Fibroblast of lung (primary cell): Measurements from ENCODE around the gene SMIM5. TPM values are rescaled to one million over a fixed set of nuclear protein-coding genes. Genes with fewer than 3 reads are reported as not detected.

Experiments used
- DNase-seq, 2 donors: peaks; one replicate each; pipeline versions ENCODE4 v3.0.0 to v3.0.0-alpha.2; 2010; ENCODE audit warnings: low read depth in 2 of 2
- H2AFZ ChIP-seq: 2 replicates; pipeline ENCODE4 v1.5.1; 2012; ENCODE audit warnings: low read length, control low read depth, inconsistent platforms
- H3K27ac ChIP-seq: 2 replicates; pipeline ENCODE4 v1.5.1; 2011; ENCODE audit warnings: low read length, control low read depth; ENCODE audit not compliant: insufficient read depth
- H3K27me3 ChIP-seq: 2 replicates; pipeline ENCODE4 v1.5.1; 2011; ENCODE audit warnings: mild to moderate bottlenecking, low read length; ENCODE audit not compliant: control insufficient read depth, insufficient read depth
- H3K36me3 ChIP-seq: 2 replicates; pipeline ENCODE4 v1.5.1; 2011; ENCODE audit warnings: low read length; ENCODE audit not compliant: control insufficient read depth, insufficient read depth
- H3K4me1 ChIP-seq: 2 replicates; pipeline ENCODE4 v1.5.1; 2011; ENCODE audit warnings: low read length; ENCODE audit not compliant: control insufficient read depth, insufficient read depth; ENCODE audit errors: extremely low read depth
- H3K4me2 ChIP-seq: 2 replicates; pipeline ENCODE4 v1.5.1; 2011; ENCODE audit warnings: low read length, control low read depth; ENCODE audit not compliant: insufficient read depth; ENCODE audit errors: extremely low read depth
- H3K4me3 ChIP-seq, 4 experiments: fragments of 200-600 bp in 1 of 4; sonication (generic) in 1 of 4; replicated peaks in 1 of 4; 2 replicates each; pipeline ENCODE4 v1.5.1; 2011 to 2016; ENCODE audit warnings: low read length in 4 of 4, low read depth in 3 of 4, mild to moderate bottlenecking in 3 of 4, control low read depth in 2 of 4, inconsistent platforms in 1 of 4, mixed read lengths in 1 of 4; ENCODE audit not compliant: insufficient read depth in 1 of 4; ENCODE audit errors: control extremely low read depth in 1 of 4
- H3K79me2 ChIP-seq: 2 replicates; pipeline ENCODE4 v1.5.1; 2012; ENCODE audit warnings: mild to moderate bottlenecking, low read length, inconsistent platforms; ENCODE audit not compliant: control insufficient read depth, insufficient read depth
- H3K9ac ChIP-seq: 2 replicates; pipeline ENCODE4 v1.5.1; 2011; ENCODE audit warnings: mild to moderate bottlenecking, low read length, control low read depth; ENCODE audit not compliant: insufficient read depth
- H3K9me3 ChIP-seq: 2 replicates; pipeline ENCODE4 v1.5.1; 2012; ENCODE audit warnings: low read depth, low read length; ENCODE audit not compliant: control insufficient read depth, insufficient read depth
- H4K20me1 ChIP-seq: 2 replicates; pipeline ENCODE4 v1.5.1; 2011; ENCODE audit warnings: low read length; ENCODE audit not compliant: control insufficient read depth, insufficient read depth; ENCODE audit errors: extremely low read depth
- CTCF ChIP-seq, 2 donors: IDR thresholded peaks in 1 of 2; conservative IDR thresholded peaks in 1 of 2; 1 replicate in 1 of 2; 2 replicates in 1 of 2; pipeline ENCODE4 v1.5.1; 2011 to 2012; ENCODE audit warnings: low read length in 2 of 2, control low read depth in 1 of 2, inconsistent platforms in 1 of 2, low read depth in 1 of 2, mild to moderate bottlenecking in 1 of 2
- EZH2 ChIP-seq: IDR thresholded peaks from 2 replicates; pipeline ENCODE4 v1.5.1; 2012; ENCODE audit warnings: low read length, control low read depth, mild to moderate bottlenecking; ENCODE audit errors: missing control alignments
- polyA plus RNA-seq, 2 donors: library from polyadenylated mRNA; depleted of rRNA in 1 of 2; stranded (reverse) in 1 of 2; unstranded in 1 of 2; fragments of >200 nt; gene quantifications; 2 replicates each; pipeline ENCODE4 v1.2.1, GENCODE V29; 2011 to 2012; ENCODE audit warnings: missing spikeins in 1 of 2
- total RNA-seq: library from RNA; depleted of rRNA; stranded (reverse); fragments of >200 nt; gene quantifications from 2 replicates; pipeline ENCODE4 v1.2.1, GENCODE V29; 2014

The SMIM5 gene
- total and polyA plus RNA-seq, 2 donors (not counting 1 experiment from before 2014, with no cell fraction given): 0.05 to 0.17 TPM

GRCh38 chr17:75619506-75620431 is 13.5 kb upstream of the SMIM5 start:
- Histone ChIP-seq H4K20me1 (no peaks in the 10 kb centered on the region), H3K27ac (no peak overlapping the region), H3K27me3 (no peaks in the 10 kb centered on the region), H3K79me2 (no peaks in the 10 kb centered on the region), H3K4me3 (no peak overlapping the region), H3K9me3 (no peaks in the 10 kb centered on the region), H3K4me1 (no peaks in the 10 kb centered on the region), H3K9ac (no peak overlapping the region), H2AFZ (no peak overlapping the region), H3K36me3 (no peaks in the 10 kb centered on the region), H3K4me2 (no peak overlapping the region)
- peak; percentile 14 to 49 for DNase-seq
- no peak for TF ChIP-seq EZH2
- peak; percentile 30 to 47 for TF ChIP-seq CTCF (conservative IDR thresholded peaks at IDR 0.05 in 1 of 2, IDR thresholded peaks at IDR 0.05 in 1 of 2; ENCODE audit: low read depth in 1 of 2, low read length in 2 of 2)

GRCh38 chr17:75621489-75621888 is 11.7 kb upstream of the SMIM5 start:
- no peak for DNase-seq
- TF ChIP-seq CTCF (conservative IDR thresholded peaks at IDR 0.05 in 1 of 2, IDR thresholded peaks at IDR 0.05 in 1 of 2; ENCODE audit: low read depth in 1 of 2, low read length in 2 of 2): no peak
- TF ChIP-seq EZH2: no peak
- no peaks in the 10 kb centered on the region for H3K9me3 ChIP-seq

GRCh38 chr17:75622076-75622475 is 11.2 kb upstream of the SMIM5 start:
- Histone ChIP-seq H3K4me3 (no peak overlapping the region), H3K36me3 (no peaks in the 10 kb centered on the region), H3K27me3 (no peaks in the 10 kb centered on the region), H2AFZ (no peak overlapping the region), H3K79me2 (no peaks in the 10 kb centered on the region), H3K4me1 (no peaks in the 10 kb centered on the region), H3K27ac (no peak overlapping the region), H3K9ac (no peak overlapping the region), H4K20me1 (no peaks in the 10 kb centered on the region), H3K9me3 (no peaks in the 10 kb centered on the region), H3K4me2 (no peak overlapping the region)
- no peak for DNase-seq
- TF ChIP-seq EZH2 (no peak), CTCF (conservative IDR thresholded peaks at IDR 0.05 in 1 of 2, IDR thresholded peaks at IDR 0.05 in 1 of 2; ENCODE audit: low read depth in 1 of 2, low read length in 2 of 2) (no peak)

More at GRCh38 chr17:75621489-75621888, 11.7 kb upstream of the SMIM5 start:
- no peak overlapping the region for H2AFZ ChIP-seq
- H3K4me3 ChIP-seq: no peak overlapping the region
- H3K36me3 ChIP-seq: no peaks in the 10 kb centered on the region
- H3K9ac ChIP-seq: no peak overlapping the region
- no peaks in the 10 kb centered on the region for H3K79me2 ChIP-seq
- H3K27me3 ChIP-seq: no peaks in the 10 kb centered on the region
- no peaks in the 10 kb centered on the region for H4K20me1 ChIP-seq
- H3K27ac ChIP-seq: no peak overlapping the region
- no peaks in the 10 kb centered on the region for H3K4me1 ChIP-seq
- H3K4me2 ChIP-seq: no peak overlapping the region
